Uterus (tissue), 4 donors: ENCODE measurements around the gene RGPD8. TPM values are rescaled to one million over a fixed set of nuclear protein-coding genes. Genes with fewer than 3 reads are reported as not detected.

Experiments used
- DNase-seq, 2 donors: peaks; one replicate each; pipeline ENCODE4 v3.0.0-alpha.2; 2019 to 2020
- H3K27ac ChIP-seq, 2 donors: fragments of 200-600 bp; sonication (generic); 1 replicate in 1 of 2; 2 replicates in 1 of 2; pipeline ENCODE4 v1.5.1; 2016 to 2018
- H3K27me3 ChIP-seq, 2 donors: fragments of 200-600 bp; sonication (generic); one replicate each; pipeline ENCODE4 v1.5.1; 2018 to 2019; ENCODE audit warnings: control low read depth in 1 of 2
- H3K36me3 ChIP-seq, 2 donors: fragments of 200-600 bp; sonication (generic); one replicate each; pipeline ENCODE4 v1.5.1; 2019; ENCODE audit warnings: control low read depth in 1 of 2
- H3K4me1 ChIP-seq, 2 donors: fragments of 200-600 bp; sonication (generic); one replicate each; pipeline ENCODE4 v1.5.1; 2018 to 2019; ENCODE audit warnings: control low read depth in 1 of 2
- H3K4me3 ChIP-seq, 2 donors: fragments of 200-600 bp; sonication (generic); 1 replicate in 1 of 2; 2 replicates in 1 of 2; pipeline ENCODE4 v1.5.1; 2018 to 2019; ENCODE audit warnings: mild to moderate bottlenecking in 1 of 2
- H3K9me3 ChIP-seq, 2 donors: fragments of 200-600 bp; sonication (generic); one replicate each; pipeline ENCODE4 v1.5.1; 2019; ENCODE audit warnings: control low read depth in 1 of 2
- CTCF ChIP-seq, 4 experiments: fragments of 200-600 bp in 2 of 4; fragments of 450-650 bp in 2 of 4; sonication (generic) in 2 of 4; IDR thresholded peaks; one replicate each; pipeline ENCODE4 v1.5.1; 2016 to 2019; ENCODE audit warnings: antibody characterized with exemption in 4 of 4, mild to moderate bottlenecking in 2 of 4, moderate library complexity in 1 of 4
- POLR2A ChIP-seq, 2 donors: fragments of 450-650 bp; IDR thresholded peaks; one replicate each; pipeline ENCODE4 v1.6.1; 2016; ENCODE audit warnings: antibody characterized with exemption in 2 of 2, mild to moderate bottlenecking in 1 of 2, moderate library complexity in 1 of 2
- intact Hi-C: fragments of 100-400 bp; cut with DNase I; formaldehyde crosslinking; loops from one replicate; pipeline ENCODE4 v1.15.1; 2023; ENCODE audit warnings: low total_unique reads
- total RNA-seq, 4 donors: library from RNA; depleted of rRNA in 3 of 4; stranded (reverse); fragments of >200 nt in 3 of 4; gene quantifications; one replicate each; pipeline versions ENCODE4 v1.1.0 to v1.2.4, GENCODE V29; 2014 to 2023
- donor health status: DM: yes; HTN: yes; CAD: no.

RGPD8 gene
- total RNA-seq, 4 donors from 2014 or later = 5.3 to 39.8 (median 25.1) TPM

GRCh38 chr2:112345030-112346027, 88.1 kb downstream of the RGPD8 start:
- intact Hi-C loops = no loop called here
- no peaks in the 10 kb centered on the region for H3K4me1 ChIP-seq
- no peak for TF ChIP-seq POLR2A (IDR thresholded peaks at IDR 0.05)
- TF ChIP-seq CTCF (IDR thresholded peaks at IDR 0.05) = no peak
- DNase-seq = no peak
- H3K9me3 ChIP-seq = no peaks in the 10 kb centered on the region
- H3K27ac ChIP-seq = no peak overlapping the region
- H3K36me3 ChIP-seq = no peaks in the 10 kb centered on the region
- no peaks in the 10 kb centered on the region for H3K27me3 ChIP-seq
- no peak overlapping the region for H3K4me3 ChIP-seq

GRCh38 chr2:112343827-112344585, 89.4 kb downstream of the RGPD8 start:
- no peak for TF ChIP-seq POLR2A (IDR thresholded peaks at IDR 0.05)
- TF ChIP-seq CTCF (IDR thresholded peaks at IDR 0.05) = no peak
- DNase-seq = no peak
- Histone ChIP-seq H3K9me3 (no peaks in the 10 kb centered on the region), H3K27ac (no peak overlapping the region), H3K4me3 (no peak overlapping the region), H3K4me1 (no peaks in the 10 kb centered on the region), H3K36me3 (no peaks in the 10 kb centered on the region), H3K27me3 (no peaks in the 10 kb centered on the region)
- intact Hi-C loops = no loop called here

GRCh38 chr2:112342067-112342550, 91.3 kb downstream of the RGPD8 start:
- intact Hi-C loops = no loop called here
- no peak overlapping the region for H3K4me3 ChIP-seq
- TF ChIP-seq POLR2A (IDR thresholded peaks at IDR 0.05) (no peak), CTCF (IDR thresholded peaks at IDR 0.05) (no peak)

GRCh38 chr2:112340475-112341267, 92.8 kb downstream of the RGPD8 start:
- no peak for TF ChIP-seq POLR2A (IDR thresholded peaks at IDR 0.05)
- TF ChIP-seq CTCF (IDR thresholded peaks at IDR 0.05) = no peak
- H3K4me3 ChIP-seq = no peak overlapping the region
- H3K27me3 ChIP-seq = no peaks in the 10 kb centered on the region
- intact Hi-C loops = no loop called here
- no peak for DNase-seq
- H3K27ac ChIP-seq = no peak overlapping the region
- no peaks in the 10 kb centered on the region for H3K36me3 ChIP-seq
- no peaks in the 10 kb centered on the region for H3K4me1 ChIP-seq
- no peaks in the 10 kb centered on the region for H3K9me3 ChIP-seq

More at GRCh38 chr2:112342067-112342550, 91.3 kb downstream of the RGPD8 start:
- Histone ChIP-seq H3K36me3 (no peaks in the 10 kb centered on the region), H3K9me3 (no peaks in the 10 kb centered on the region), H3K4me1 (no peaks in the 10 kb centered on the region), H3K27ac (no peak overlapping the region), H3K27me3 (no peaks in the 10 kb centered on the region)
- DNase-seq = no peak
